ENCODE results near the gene ARFGEF2. TPM values are rescaled to one million over a fixed set of nuclear protein-coding genes. Genes with fewer than 3 reads are reported as not detected.

Gene ARFGEF2
- total RNA-seq: 32.5 and 35.8 TPM in 2 replicates
- long read RNA-seq, partial matches to known transcripts: 10 of 29 reads
- long read RNA-seq, other reads (novel, unspliced or antisense): 19 of 29 reads

DNA sequence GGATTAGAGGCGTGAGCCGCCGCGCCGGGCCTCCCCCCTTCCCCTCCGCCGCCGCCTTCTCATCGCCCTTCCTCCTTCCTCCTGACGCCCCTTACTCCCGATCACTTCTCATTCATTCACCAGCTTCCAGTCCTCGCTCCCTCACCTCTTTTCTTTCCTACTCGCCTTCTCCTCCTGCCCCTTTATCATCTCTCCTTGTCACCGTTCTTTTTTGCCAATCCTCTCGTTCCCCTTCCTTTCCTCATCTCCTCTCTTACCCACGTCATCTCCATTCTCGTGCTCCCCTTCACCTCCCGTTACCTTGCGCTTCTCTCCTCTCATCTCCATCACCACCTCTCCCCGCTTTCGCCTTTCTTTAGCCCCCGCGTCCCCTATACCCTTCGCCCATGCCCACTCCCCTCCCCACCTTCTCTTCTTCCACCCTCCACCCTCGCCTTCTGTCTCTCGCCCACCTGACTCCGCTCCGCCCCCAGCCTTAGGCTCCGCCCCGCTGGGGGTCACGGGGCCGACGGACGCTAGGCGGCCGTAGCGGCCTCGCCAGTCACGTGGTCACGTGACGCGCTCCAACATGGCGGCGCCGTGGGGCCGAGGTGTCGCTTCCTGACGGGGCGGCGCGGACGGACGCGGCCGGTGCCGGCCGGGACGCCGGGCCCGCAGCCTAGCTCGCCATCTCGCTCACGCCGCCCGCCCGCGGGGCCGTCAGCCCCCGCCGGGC, at the start of gene ARFGEF2:
Gene ARFGEF2, plus strand, starts transcription at position 544 of the 715 bp plus-strand sequence. CDS start 179 bp downstream, outside the sequence.
- H3K36me3 Mint-ChIP-seq (ENCODE audit: unreplicated experiment): no peaks in the 10 kb centered on the region

DNA sequence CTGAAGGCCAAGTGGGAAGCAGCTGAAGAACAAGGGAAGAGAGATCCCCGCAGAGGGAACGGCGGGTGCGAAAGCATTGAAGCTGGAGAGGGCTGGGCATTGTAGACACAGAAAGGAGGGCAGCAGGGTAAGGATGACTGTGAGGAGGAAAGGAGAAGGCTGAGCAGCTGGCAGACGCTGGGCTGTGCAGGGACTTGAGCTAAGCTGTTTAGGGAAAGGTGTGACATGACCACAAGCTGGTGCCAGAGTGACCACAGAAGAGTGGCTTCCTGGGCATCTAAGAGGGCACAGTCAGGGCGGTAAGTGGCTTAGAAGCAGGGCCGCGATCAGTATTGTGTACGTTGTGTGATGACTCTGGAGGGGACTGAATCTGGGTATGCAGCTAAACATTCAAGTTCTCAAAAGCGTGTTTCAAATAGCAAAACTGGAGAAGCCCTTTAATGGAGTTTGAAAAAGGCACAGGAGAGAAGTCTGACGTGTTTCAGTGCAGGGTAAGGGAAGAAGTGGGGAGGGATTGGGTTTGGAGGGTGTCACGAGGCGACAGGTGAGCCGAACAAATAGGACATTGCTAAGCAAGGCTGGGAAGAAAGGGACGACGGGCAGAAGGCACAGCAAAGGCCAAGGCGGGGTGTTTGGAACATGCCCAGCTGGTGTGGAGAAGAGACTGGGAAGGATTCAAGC, 46.1 kb upstream of the ARFGEF2 start:
- H3K27ac Mint-ChIP-seq (ENCODE audit: unreplicated experiment): no peak overlapping the region
- H3K36me3 Mint-ChIP-seq (ENCODE audit: unreplicated experiment): no peaks in the 10 kb centered on the region
- TF ChIP-seq, protein P1, sequence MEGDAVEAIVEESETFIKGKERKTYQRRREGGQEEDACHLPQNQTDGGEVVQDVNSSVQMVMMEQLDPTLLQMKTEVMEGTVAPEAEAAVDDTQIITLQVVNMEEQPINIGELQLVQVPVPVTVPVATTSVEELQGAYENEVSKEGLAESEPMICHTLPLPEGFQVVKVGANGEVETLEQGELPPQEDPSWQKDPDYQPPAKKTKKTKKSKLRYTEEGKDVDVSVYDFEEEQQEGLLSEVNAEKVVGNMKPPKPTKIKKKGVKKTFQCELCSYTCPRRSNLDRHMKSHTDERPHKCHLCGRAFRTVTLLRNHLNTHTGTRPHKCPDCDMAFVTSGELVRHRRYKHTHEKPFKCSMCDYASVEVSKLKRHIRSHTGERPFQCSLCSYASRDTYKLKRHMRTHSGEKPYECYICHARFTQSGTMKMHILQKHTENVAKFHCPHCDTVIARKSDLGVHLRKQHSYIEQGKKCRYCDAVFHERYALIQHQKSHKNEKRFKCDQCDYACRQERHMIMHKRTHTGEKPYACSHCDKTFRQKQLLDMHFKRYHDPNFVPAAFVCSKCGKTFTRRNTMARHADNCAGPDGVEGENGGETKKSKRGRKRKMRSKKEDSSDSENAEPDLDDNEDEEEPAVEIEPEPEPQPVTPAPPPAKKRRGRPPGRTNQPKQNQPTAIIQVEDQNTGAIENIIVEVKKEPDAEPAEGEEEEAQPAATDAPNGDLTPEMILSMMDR (IDR thresholded peaks at IDR 0.05): no peak
- no peak for DNase-seq (ENCODE audit: extremely low spot score, unreplicated experiment)
- no peak overlapping the region for H3K4me3 Mint-ChIP-seq (ENCODE audit: unreplicated experiment)
- H3K9me3 Mint-ChIP-seq (ENCODE audit: unreplicated experiment): no peaks in the 10 kb centered on the region
- H3K4me1 Mint-ChIP-seq (ENCODE audit: unreplicated experiment): peaks cover 6% of the 10 kb centered on the region
- peaks cover 2% of the 10 kb centered on the region for H3K27me3 Mint-ChIP-seq (ENCODE audit: unreplicated experiment)

More for the DNA sequence above, at the start of gene ARFGEF2:
- H3K27ac Mint-ChIP-seq (ENCODE audit: unreplicated experiment): peak within 1 kb of the TSS; percentile 95
- H3K4me1 Mint-ChIP-seq (ENCODE audit: unreplicated experiment): peaks cover 32% of the 10 kb centered on the region
- peaks cover 12% of the 10 kb centered on the region for H3K27me3 Mint-ChIP-seq (ENCODE audit: unreplicated experiment)
- no peaks in the 10 kb centered on the region for H3K9me3 Mint-ChIP-seq (ENCODE audit: unreplicated experiment)
- DNase-seq (ENCODE audit: extremely low spot score, unreplicated experiment): peak; percentile 97
- TF ChIP-seq, protein P1 (IDR thresholded peaks at IDR 0.05): no peak
- peak within 1 kb of the TSS; percentile 88 for H3K4me3 Mint-ChIP-seq (ENCODE audit: unreplicated experiment)

DNA sequence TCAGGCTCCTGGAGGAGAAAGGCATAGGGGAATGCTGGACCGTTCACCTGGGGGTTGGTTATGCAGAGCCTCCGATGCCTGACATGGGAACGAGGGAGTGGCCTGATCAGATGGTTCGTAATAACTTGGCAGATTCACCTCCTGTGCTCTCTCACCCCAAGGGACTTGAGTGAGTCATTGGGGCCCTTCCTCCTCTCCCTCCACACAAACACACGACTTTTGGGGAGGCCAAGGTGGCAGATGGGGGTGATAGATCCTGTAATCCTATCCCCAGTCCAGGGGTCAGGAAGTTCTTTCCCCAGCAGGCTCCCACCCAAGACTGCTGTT, 45.6 kb upstream of the ARFGEF2 start:
- Mint-ChIP-seq H3K27ac (ENCODE audit: unreplicated experiment) (no peak overlapping the region), H3K4me1 (ENCODE audit: unreplicated experiment) (peaks cover 6% of the 10 kb centered on the region), H3K27me3 (ENCODE audit: unreplicated experiment) (peaks cover 2% of the 10 kb centered on the region), H3K9me3 (ENCODE audit: unreplicated experiment) (no peaks in the 10 kb centered on the region), H3K36me3 (ENCODE audit: unreplicated experiment) (no peaks in the 10 kb centered on the region), H3K4me3 (ENCODE audit: unreplicated experiment) (no peak overlapping the region)
- no peak for DNase-seq (ENCODE audit: extremely low spot score, unreplicated experiment)
- TF ChIP-seq, protein P1 (IDR thresholded peaks at IDR 0.05): no peak

DNA sequence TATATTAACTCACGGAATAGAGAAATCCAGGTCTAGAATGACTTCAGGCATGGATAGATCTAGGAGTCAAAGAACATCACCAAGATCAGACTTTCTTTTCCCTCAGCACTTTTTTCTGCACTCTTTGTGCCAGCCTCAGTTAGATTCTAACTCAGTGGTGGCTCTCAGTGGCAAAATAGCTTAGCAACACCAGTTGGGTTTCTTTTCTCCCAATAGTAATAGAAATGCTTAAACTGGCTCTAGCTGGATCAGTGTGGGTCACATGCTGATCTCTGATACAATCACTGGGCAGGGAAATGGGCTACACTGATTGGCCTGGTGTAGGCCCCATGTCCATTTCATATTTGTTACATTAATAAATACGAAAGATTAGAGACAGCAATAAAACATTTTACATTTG, 44.2 kb upstream of the ARFGEF2 start:
- H3K36me3 Mint-ChIP-seq (ENCODE audit: unreplicated experiment): no peaks in the 10 kb centered on the region
- H3K9me3 Mint-ChIP-seq (ENCODE audit: unreplicated experiment): no peaks in the 10 kb centered on the region
- H3K27me3 Mint-ChIP-seq (ENCODE audit: unreplicated experiment): no peaks in the 10 kb centered on the region
- peaks cover 6% of the 10 kb centered on the region for H3K4me1 Mint-ChIP-seq (ENCODE audit: unreplicated experiment)
- no peak overlapping the region for H3K27ac Mint-ChIP-seq (ENCODE audit: unreplicated experiment)
- no peak overlapping the region for H3K4me3 Mint-ChIP-seq (ENCODE audit: unreplicated experiment)
- TF ChIP-seq, protein P1 (IDR thresholded peaks at IDR 0.05): no peak
- DNase-seq (ENCODE audit: extremely low spot score, unreplicated experiment): no peak

GRCh38 chr20:48878534-48879248, 42.8 kb upstream of the ARFGEF2 start:
- H3K4me3 Mint-ChIP-seq (ENCODE audit: unreplicated experiment): no peak overlapping the region
- TF ChIP-seq, protein P1 (IDR thresholded peaks at IDR 0.05): no peak
- H3K27ac Mint-ChIP-seq (ENCODE audit: unreplicated experiment): no peak overlapping the region
- peaks cover 6% of the 10 kb centered on the region for H3K4me1 Mint-ChIP-seq (ENCODE audit: unreplicated experiment)
- no peaks in the 10 kb centered on the region for H3K36me3 Mint-ChIP-seq (ENCODE audit: unreplicated experiment)
- no peaks in the 10 kb centered on the region for H3K27me3 Mint-ChIP-seq (ENCODE audit: unreplicated experiment)
- DNase-seq (ENCODE audit: extremely low spot score, unreplicated experiment): no peak
- H3K9me3 Mint-ChIP-seq (ENCODE audit: unreplicated experiment): no peaks in the 10 kb centered on the region

Data from osteocyte (in vitro differentiated cells).